Uterus (tissue), 4 donors: ENCODE results near the gene HEXB. TPM values are rescaled to one million over a fixed set of nuclear protein-coding genes. Genes with fewer than 3 reads are reported as not detected.

ENCODE experiments used
- DNase-seq, 2 donors: peaks; one replicate each; pipeline ENCODE4 v3.0.0-alpha.2; 2019 to 2020
- H3K27ac ChIP-seq, 2 donors: fragments of 200-600 bp; sonication (generic); 1 replicate in 1 of 2; 2 replicates in 1 of 2; pipeline ENCODE4 v1.5.1; 2016 to 2018
- H3K27me3 ChIP-seq, 2 donors: fragments of 200-600 bp; sonication (generic); one replicate each; pipeline ENCODE4 v1.5.1; 2018 to 2019; ENCODE audit warnings: control low read depth in 1 of 2
- H3K36me3 ChIP-seq, 2 donors: fragments of 200-600 bp; sonication (generic); one replicate each; pipeline ENCODE4 v1.5.1; 2019; ENCODE audit warnings: control low read depth in 1 of 2
- H3K4me1 ChIP-seq, 2 donors: fragments of 200-600 bp; sonication (generic); one replicate each; pipeline ENCODE4 v1.5.1; 2018 to 2019; ENCODE audit warnings: control low read depth in 1 of 2
- H3K4me3 ChIP-seq, 2 donors: fragments of 200-600 bp; sonication (generic); 1 replicate in 1 of 2; 2 replicates in 1 of 2; pipeline ENCODE4 v1.5.1; 2018 to 2019; ENCODE audit warnings: mild to moderate bottlenecking in 1 of 2
- H3K9me3 ChIP-seq, 2 donors: fragments of 200-600 bp; sonication (generic); one replicate each; pipeline ENCODE4 v1.5.1; 2019; ENCODE audit warnings: control low read depth in 1 of 2
- POLR2A ChIP-seq, 2 donors: fragments of 450-650 bp; IDR thresholded peaks; one replicate each; pipeline ENCODE4 v1.6.1; 2016; ENCODE audit warnings: antibody characterized with exemption in 2 of 2, mild to moderate bottlenecking in 1 of 2, moderate library complexity in 1 of 2
- intact Hi-C: fragments of 100-400 bp; cut with DNase I; formaldehyde crosslinking; loops from one replicate; pipeline ENCODE4 v1.15.1; 2023; ENCODE audit warnings: low total_unique reads
- total RNA-seq, 4 donors: library from RNA; depleted of rRNA in 3 of 4; stranded (reverse); fragments of >200 nt in 3 of 4; gene quantifications; one replicate each; pipeline versions ENCODE4 v1.1.0 to v1.2.4, GENCODE V29; 2014 to 2023
- TF ChIP-seq, protein P1 (sequence below), 4 experiments: fragments of 200-600 bp in 2 of 4; fragments of 450-650 bp in 2 of 4; sonication (generic) in 2 of 4; IDR thresholded peaks; one replicate each; pipeline ENCODE4 v1.5.1; 2016 to 2019; ENCODE audit warnings: antibody characterized with exemption in 4 of 4, mild to moderate bottlenecking in 2 of 4, moderate library complexity in 1 of 4
- donor health status: DM: yes; HTN: yes; CAD: no.

Gene HEXB
- total RNA-seq, 4 donors from 2014 or later = 115 to 195 (median 146) TPM

DNA sequence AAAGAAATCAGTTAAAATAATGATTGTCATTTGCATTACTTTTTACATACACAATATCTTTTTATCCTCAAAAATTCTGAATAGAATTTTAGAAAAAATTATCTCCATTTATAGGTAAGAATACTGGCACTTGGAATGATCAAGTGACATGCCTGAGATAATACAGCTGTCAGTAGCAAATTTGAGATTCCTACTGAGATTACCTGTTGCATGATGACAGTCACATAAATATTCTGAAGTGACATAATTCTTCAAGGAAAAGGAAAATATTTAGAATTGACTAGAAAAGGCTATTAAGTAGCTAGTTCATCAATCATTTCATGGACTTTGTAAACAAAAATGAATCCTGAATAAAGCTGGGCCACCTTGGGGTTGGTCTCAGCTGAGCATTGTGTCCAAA is 29.3 kb upstream of the HEXB start:
- no peaks in the 10 kb centered on the region for H3K27me3 ChIP-seq
- no peak for DNase-seq
- H3K4me1 ChIP-seq = no peaks in the 10 kb centered on the region
- TF ChIP-seq POLR2A (IDR thresholded peaks at IDR 0.05) = no peak
- TF ChIP-seq, protein P1, sequence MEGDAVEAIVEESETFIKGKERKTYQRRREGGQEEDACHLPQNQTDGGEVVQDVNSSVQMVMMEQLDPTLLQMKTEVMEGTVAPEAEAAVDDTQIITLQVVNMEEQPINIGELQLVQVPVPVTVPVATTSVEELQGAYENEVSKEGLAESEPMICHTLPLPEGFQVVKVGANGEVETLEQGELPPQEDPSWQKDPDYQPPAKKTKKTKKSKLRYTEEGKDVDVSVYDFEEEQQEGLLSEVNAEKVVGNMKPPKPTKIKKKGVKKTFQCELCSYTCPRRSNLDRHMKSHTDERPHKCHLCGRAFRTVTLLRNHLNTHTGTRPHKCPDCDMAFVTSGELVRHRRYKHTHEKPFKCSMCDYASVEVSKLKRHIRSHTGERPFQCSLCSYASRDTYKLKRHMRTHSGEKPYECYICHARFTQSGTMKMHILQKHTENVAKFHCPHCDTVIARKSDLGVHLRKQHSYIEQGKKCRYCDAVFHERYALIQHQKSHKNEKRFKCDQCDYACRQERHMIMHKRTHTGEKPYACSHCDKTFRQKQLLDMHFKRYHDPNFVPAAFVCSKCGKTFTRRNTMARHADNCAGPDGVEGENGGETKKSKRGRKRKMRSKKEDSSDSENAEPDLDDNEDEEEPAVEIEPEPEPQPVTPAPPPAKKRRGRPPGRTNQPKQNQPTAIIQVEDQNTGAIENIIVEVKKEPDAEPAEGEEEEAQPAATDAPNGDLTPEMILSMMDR (IDR thresholded peaks at IDR 0.05) = no peak
- H3K36me3 ChIP-seq = no peaks in the 10 kb centered on the region
- H3K4me3 ChIP-seq = no peak overlapping the region
- no peaks in the 10 kb centered on the region for H3K9me3 ChIP-seq
- no peak overlapping the region for H3K27ac ChIP-seq
- intact Hi-C loops = no loop called here

DNA sequence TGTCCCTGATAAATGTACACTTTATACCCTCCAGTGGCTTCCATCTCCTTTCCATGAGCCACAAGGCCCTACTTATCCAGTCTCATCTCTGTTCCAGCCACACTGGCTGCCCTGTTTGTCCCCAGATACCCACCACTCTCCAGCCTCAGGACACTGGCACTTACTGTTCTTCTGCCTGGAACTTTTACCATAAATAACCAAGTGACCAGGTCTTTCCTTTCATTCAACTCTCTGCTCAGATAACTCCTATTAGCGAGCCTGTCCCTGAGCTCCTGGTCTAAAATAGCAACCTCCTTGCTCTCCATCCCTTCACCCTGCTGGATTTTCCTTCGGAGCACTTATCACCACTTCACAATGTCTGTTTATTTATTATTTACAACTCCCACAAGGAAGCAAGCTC is 27.9 kb upstream of the HEXB start:
- Histone ChIP-seq H3K9me3 (no peaks in the 10 kb centered on the region), H3K27me3 (no peaks in the 10 kb centered on the region), H3K36me3 (no peaks in the 10 kb centered on the region), H3K27ac (no peak overlapping the region), H3K4me3 (no peak overlapping the region), H3K4me1 (no peaks in the 10 kb centered on the region)
- DNase-seq = no peak
- intact Hi-C loops = no loop called here
- TF ChIP-seq POLR2A (IDR thresholded peaks at IDR 0.05) = no peak
- TF ChIP-seq, protein P1 (IDR thresholded peaks at IDR 0.05) = no peak

DNA sequence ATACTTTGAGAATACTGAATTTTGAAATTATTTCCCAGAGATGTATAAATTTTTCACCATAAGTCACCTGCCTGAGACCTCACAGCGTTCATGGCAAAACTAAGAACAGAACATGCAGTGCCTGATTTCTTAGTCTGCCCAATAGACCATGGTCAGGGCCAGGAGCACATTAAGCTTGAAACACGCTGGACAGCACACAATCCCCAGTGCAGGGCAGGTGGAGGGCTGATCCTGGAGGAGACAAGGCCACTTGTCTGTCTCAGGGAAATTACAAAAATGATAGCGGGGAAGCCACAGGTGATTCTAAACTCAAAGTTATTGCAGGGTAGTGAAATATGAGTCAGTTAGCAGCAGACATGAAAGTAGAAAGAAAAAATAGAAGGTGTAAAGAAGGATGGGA is 25.9 kb upstream of the HEXB start:
- Histone ChIP-seq H3K27ac (no peak overlapping the region), H3K27me3 (no peaks in the 10 kb centered on the region), H3K4me3 (no peak overlapping the region), H3K9me3 (no peaks in the 10 kb centered on the region), H3K36me3 (no peaks in the 10 kb centered on the region), H3K4me1 (no peaks in the 10 kb centered on the region)
- TF ChIP-seq, protein P1 (IDR thresholded peaks at IDR 0.05) = no peak
- TF ChIP-seq POLR2A (IDR thresholded peaks at IDR 0.05) = no peak
- DNase-seq = no peak
- intact Hi-C loops = no loop called here

DNA sequence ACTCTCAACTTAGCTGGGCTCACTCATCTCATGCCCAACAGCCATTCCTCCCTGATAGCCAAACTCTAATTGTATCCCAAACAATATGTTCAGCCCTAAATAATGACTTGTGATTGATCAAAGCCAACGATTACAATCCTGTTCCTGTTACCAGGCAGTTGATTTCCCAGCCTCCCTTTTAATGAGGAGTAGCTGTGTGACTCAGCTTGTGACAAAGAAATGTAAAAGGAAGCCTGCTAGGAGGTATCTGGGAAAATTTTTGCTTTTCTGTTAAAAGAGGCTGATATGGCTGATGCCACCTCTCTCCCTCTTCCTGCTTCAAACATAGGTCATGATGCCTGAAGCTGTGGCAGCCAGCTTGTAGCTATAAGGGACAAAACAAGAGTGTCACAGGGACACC is 24.9 kb upstream of the HEXB start:
- no peak overlapping the region for H3K4me3 ChIP-seq
- H3K27me3 ChIP-seq = no peaks in the 10 kb centered on the region
- H3K4me1 ChIP-seq = no peaks in the 10 kb centered on the region
- H3K9me3 ChIP-seq = no peaks in the 10 kb centered on the region
- TF ChIP-seq, protein P1 (IDR thresholded peaks at IDR 0.05) = no peak
- TF ChIP-seq POLR2A (IDR thresholded peaks at IDR 0.05) = no peak
- H3K27ac ChIP-seq = no peak overlapping the region
- intact Hi-C loops = no loop called here
- H3K36me3 ChIP-seq = no peaks in the 10 kb centered on the region
- no peak for DNase-seq

DNA sequence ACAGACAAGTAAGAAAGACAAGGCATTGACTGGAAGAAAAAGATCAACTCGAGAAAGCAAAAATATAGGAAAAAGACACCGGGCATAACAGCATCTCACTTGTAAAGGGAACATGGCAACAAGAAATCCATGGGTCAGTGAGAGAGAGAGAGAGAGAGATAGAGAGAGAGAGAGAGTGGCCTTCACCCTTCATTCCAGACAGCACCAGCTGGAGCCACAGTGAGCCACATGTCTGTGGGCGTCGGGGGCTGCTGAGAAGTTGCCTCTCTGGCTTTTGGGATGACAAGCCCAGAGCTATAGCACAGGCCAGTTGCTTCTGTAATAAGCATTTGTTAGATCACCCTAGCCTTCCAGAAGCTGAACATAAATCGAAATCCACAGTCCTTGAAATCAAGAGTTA is 24.2 kb upstream of the HEXB start:
- TF ChIP-seq POLR2A (IDR thresholded peaks at IDR 0.05) = no peak
- TF ChIP-seq, protein P1 (IDR thresholded peaks at IDR 0.05) = no peak
- intact Hi-C loops = no loop called here
- Histone ChIP-seq H3K4me1 (no peaks in the 10 kb centered on the region), H3K27me3 (no peaks in the 10 kb centered on the region), H3K27ac (no peak overlapping the region), H3K9me3 (no peaks in the 10 kb centered on the region), H3K36me3 (no peaks in the 10 kb centered on the region), H3K4me3 (no peak overlapping the region)
- DNase-seq = no peak
